Ishikawa (cell line): ENCODE results near the gene PRSS16.

ENCODE experiments used
- CEBPB ChIP-seq: IDR thresholded peaks from 2 replicates; pipeline ENCODE4 v1.6.1; 2012
- CREB1 ChIP-seq: IDR thresholded peaks from 2 replicates; pipeline ENCODE4 v1.6.1; 2012; ENCODE audit warnings: low read depth
- EGR1 ChIP-seq: IDR thresholded peaks from 2 replicates; pipeline ENCODE4 v1.6.1; 2012
- EP300 ChIP-seq: IDR thresholded peaks from 2 replicates; pipeline ENCODE4 v1.6.1; 2012; ENCODE audit warnings: borderline replicate concordance
- FOXM1 ChIP-seq: IDR thresholded peaks from 2 replicates; pipeline ENCODE4 v1.6.1; 2012; ENCODE audit warnings: low read depth, borderline replicate concordance
- NFIC ChIP-seq: IDR thresholded peaks from 2 replicates; pipeline ENCODE4 v1.6.1; 2012
- RAD21 ChIP-seq: IDR thresholded peaks from 2 replicates; pipeline ENCODE4 v1.6.1; 2012; ENCODE audit warnings: low read depth
- TAF1 ChIP-seq: IDR thresholded peaks from 2 replicates; pipeline ENCODE4 v1.6.1; 2012; ENCODE audit warnings: low read depth, mild to moderate bottlenecking
- TCF12 ChIP-seq: IDR thresholded peaks from 2 replicates; pipeline ENCODE4 v1.6.1; 2012; ENCODE audit warnings: low read depth
- TEAD4 ChIP-seq: IDR thresholded peaks from 2 replicates; pipeline ENCODE4 v1.6.1; 2012
- YY1 ChIP-seq: IDR thresholded peaks from 2 replicates; pipeline ENCODE4 v1.6.1; 2012; ENCODE audit warnings: low read depth
- ZBTB7A ChIP-seq: IDR thresholded peaks from 2 replicates; pipeline ENCODE4 v1.6.1; 2012; ENCODE audit warnings: low read depth
- TF ChIP-seq, protein P1 (sequence below): IDR thresholded peaks from 2 replicates; pipeline ENCODE4 v1.6.1; 2012
- TF ChIP-seq, protein P2 (sequence below): IDR thresholded peaks from 2 replicates; pipeline ENCODE4 v1.6.1; 2012; ENCODE audit warnings: low read depth, mild to moderate bottlenecking
- TF ChIP-seq, protein P3 (sequence below): IDR thresholded peaks from 2 replicates; pipeline ENCODE4 v1.6.1; 2012

The PRSS16 gene

DNA sequence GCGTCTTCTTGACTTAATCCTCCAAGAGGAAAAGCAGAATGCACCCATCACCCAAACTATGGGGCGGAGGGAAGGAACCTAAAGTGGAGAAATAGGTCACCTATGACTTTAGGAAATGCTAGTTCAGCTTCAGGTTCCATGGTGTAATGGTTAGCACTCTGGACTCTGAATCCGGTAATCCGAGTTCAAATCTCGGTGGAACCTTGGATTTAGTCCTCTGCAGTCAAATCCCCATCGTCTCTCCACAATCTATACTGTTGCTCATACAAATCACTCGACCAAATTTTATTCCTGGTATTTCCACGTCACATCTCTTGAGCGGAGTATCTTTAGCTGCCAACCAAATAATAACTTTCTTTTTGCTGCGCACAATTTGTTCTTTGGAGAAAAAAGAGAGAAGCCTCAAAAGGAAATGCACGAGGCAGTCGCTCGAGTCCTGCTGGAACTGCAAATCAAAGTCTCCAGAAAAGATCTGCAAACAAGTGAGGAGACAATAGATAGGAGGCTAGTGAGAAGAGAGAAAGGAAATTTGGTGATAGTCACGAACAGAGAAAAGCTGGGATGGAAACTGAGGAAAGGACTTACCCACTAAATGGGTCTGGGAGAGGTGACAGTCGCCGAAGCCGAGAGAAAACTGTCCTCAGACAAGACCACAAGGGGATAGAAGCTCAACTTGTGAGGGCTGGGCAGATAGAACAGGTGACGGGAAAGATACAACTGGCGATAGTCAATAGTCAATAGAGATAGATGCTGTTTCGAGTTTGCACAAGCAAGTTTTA is 48.0 kb downstream of the PRSS16 start:
- peak; percentile 93 for TF ChIP-seq TEAD4
- TF ChIP-seq TCF12 = no peak
- TF ChIP-seq CEBPB = no peak
- TF ChIP-seq NFIC = no peak
- TF ChIP-seq, protein P1, sequence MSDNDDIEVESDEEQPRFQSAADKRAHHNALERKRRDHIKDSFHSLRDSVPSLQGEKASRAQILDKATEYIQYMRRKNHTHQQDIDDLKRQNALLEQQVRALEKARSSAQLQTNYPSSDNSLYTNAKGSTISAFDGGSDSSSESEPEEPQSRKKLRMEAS = no peak
- TF ChIP-seq, protein P2, sequence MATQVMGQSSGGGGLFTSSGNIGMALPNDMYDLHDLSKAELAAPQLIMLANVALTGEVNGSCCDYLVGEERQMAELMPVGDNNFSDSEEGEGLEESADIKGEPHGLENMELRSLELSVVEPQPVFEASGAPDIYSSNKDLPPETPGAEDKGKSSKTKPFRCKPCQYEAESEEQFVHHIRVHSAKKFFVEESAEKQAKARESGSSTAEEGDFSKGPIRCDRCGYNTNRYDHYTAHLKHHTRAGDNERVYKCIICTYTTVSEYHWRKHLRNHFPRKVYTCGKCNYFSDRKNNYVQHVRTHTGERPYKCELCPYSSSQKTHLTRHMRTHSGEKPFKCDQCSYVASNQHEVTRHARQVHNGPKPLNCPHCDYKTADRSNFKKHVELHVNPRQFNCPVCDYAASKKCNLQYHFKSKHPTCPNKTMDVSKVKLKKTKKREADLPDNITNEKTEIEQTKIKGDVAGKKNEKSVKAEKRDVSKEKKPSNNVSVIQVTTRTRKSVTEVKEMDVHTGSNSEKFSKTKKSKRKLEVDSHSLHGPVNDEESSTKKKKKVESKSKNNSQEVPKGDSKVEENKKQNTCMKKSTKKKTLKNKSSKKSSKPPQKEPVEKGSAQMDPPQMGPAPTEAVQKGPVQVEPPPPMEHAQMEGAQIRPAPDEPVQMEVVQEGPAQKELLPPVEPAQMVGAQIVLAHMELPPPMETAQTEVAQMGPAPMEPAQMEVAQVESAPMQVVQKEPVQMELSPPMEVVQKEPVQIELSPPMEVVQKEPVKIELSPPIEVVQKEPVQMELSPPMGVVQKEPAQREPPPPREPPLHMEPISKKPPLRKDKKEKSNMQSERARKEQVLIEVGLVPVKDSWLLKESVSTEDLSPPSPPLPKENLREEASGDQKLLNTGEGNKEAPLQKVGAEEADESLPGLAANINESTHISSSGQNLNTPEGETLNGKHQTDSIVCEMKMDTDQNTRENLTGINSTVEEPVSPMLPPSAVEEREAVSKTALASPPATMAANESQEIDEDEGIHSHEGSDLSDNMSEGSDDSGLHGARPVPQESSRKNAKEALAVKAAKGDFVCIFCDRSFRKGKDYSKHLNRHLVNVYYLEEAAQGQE = no peak
- TF ChIP-seq YY1 = 0 out of 2 replicates have a peak, but pooled peaks have one; percentile 22

DNA sequence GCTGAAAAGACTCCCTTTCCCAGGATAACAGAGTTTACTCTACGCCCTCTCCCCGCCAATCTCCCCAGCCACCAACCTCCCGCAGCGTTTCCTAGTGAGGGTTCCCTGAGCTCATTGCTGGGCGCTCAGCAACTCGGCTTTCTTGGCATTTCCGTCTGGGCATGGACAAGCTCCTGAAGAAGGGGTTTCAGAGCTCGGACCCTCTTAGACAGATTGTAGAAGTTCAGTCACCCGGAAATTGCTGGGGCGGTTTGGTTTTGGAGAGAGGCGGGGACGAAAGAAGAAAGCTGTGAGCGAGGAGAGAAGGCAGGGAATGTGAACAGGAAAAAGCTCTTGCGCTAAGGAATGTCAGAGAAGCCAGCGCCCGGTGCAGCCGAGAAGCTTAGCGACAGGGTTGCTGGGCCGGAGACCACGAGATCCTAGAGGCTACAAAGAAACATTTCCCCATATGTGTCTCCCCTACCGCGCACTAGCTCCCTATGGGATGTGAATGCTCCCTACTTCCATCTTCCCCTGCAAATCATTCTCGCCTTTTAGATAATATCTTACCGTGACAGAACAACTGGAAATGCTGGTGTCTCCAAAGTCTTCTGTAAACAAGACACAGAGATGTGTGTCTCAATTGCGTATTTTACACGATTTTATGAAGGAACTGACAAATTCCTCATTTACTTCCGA is 48.7 kb downstream of the PRSS16 start:
- TF ChIP-seq CREB1 = no peak
- peak; percentile 0; the same call in 1 of the 2 replicates for TF ChIP-seq RAD21
- peak; percentile 69 for TF ChIP-seq TEAD4
- TF ChIP-seq TCF12 = no peak
- TF ChIP-seq, protein P1 = peak; percentile 59
- no peak for TF ChIP-seq EGR1
- TF ChIP-seq ZBTB7A = peak; percentile 38; the same call in 1 of the 2 replicates
- no peak for TF ChIP-seq CEBPB
- TF ChIP-seq NFIC = no peak
- TF ChIP-seq EP300 = no peak
- TF ChIP-seq TAF1 = peak; percentile 42; the same call in 1 of the 2 replicates
- no peak for TF ChIP-seq YY1
- TF ChIP-seq, protein P2 = no peak
- TF ChIP-seq, protein P3, sequence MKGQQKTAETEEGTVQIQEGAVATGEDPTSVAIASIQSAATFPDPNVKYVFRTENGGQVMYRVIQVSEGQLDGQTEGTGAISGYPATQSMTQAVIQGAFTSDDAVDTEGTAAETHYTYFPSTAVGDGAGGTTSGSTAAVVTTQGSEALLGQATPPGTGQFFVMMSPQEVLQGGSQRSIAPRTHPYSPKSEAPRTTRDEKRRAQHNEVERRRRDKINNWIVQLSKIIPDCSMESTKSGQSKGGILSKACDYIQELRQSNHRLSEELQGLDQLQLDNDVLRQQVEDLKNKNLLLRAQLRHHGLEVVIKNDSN = no peak
- TF ChIP-seq FOXM1 = no peak

DNA sequence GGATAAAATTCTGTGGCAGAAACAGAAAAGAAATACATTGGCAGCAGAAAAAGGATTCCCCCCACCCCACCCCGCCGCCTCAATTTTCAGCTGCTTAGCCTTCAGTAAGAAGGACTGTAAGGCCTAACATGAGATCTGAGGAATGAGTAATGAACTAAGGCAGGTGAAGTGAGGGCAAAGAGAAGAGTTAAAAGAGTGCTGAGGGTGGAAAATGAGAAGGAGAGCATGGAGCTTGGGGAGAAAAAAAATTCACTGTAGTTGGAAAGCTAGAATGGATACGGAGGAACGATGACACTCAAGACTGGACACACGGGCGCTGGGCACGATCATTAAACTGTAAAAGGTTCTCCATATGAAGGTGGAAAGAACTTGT is 50.0 kb downstream of the PRSS16 start:
- no peak for TF ChIP-seq NFIC

DNA sequence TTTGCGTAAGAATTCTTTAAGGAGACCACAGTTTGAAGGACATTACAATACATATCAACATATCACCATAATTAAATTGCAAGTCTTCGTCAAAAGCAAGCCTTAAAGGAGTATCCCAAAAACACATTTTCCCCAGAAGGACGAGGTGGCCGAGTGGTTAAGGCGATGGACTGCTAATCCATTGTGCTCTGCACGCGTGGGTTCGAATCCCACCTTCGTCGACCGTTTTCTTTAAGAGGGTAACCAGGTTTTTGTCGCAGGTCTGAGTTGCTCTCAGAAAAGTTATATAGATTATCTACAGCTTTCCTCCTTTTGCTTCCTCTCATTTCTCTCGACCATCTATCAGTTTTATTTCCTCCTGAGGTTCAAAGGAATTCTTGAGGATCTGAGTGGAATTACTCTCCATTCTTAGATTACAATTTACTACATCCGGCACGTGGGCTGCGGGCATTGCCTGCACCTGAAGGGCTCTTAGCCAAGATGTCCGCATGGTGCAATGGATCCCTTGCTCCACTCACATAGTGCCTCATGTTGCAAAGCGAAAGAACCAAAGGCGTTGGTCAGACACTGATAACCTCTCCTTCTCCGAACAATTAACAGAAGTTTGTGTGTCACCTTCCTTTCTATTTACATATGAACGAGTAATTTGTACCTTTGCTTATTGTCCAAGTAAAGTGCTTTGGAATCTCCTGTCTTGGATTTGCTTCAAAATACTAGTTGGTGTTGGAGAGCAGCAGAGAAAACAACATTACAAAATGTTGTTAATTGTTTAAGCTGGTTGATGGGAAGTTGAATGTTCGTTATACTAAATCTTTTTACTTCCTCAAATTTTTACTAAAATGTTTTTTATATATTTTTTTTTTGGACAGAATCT is 50.6 kb downstream of the PRSS16 start:
- no peak for TF ChIP-seq EP300
- TF ChIP-seq NFIC = no peak
- TF ChIP-seq RAD21 = no peak
- TF ChIP-seq, protein P3 = peak; percentile 34; the same call in 1 of the 2 replicates
- no peak for TF ChIP-seq TCF12
- no peak for TF ChIP-seq CREB1
- TF ChIP-seq, protein P1 = peak; percentile 34; the same call in 1 of the 2 replicates
- 0 out of 2 replicates have a peak, but pooled peaks have one; percentile 10 for TF ChIP-seq YY1
- TF ChIP-seq CEBPB = 0 out of 2 replicates have a peak, but pooled peaks have one; percentile 27
- no peak for TF ChIP-seq TAF1
- TF ChIP-seq, protein P2 = no peak
- TF ChIP-seq EGR1 = no peak
- TF ChIP-seq TEAD4 = peak; percentile 91
- no peak for TF ChIP-seq FOXM1
- TF ChIP-seq ZBTB7A = no peak
